Testis (tissue), 2 donors: Measurements from ENCODE around the gene MSN.

Experiments
- CTCF ChIP-seq, 3 experiments: fragments of 450-650 bp in 2 of 3; fragments of 200-600 bp in 1 of 3; sonication (generic) in 1 of 3; IDR thresholded peaks; one replicate each; pipeline ENCODE4 v1.5.1; 2016 to 2019; ENCODE audit warnings: antibody characterized with exemption in 3 of 3, mild to moderate bottlenecking in 2 of 3, moderate library complexity in 1 of 3
- POLR2A ChIP-seq: fragments of 450-650 bp; IDR thresholded peaks from one replicate; pipeline ENCODE4 v1.6.1; 2017; ENCODE audit warnings: antibody characterized with exemption, mild to moderate bottlenecking, moderate library complexity

GRCh38 chrX:65644621-65645289, 22.7 kb upstream of the MSN start:
- no peak for TF ChIP-seq CTCF (IDR thresholded peaks at IDR 0.05)
- TF ChIP-seq POLR2A: no peak
